EH (cell line): ENCODE results near the gene ATOH8.

Source experiments
- DNase-seq: peaks from one replicate; pipeline ENCODE4 v3.0.0-alpha.2; 2015; ENCODE audit warnings: low read depth

The ATOH8 gene

DNA sequence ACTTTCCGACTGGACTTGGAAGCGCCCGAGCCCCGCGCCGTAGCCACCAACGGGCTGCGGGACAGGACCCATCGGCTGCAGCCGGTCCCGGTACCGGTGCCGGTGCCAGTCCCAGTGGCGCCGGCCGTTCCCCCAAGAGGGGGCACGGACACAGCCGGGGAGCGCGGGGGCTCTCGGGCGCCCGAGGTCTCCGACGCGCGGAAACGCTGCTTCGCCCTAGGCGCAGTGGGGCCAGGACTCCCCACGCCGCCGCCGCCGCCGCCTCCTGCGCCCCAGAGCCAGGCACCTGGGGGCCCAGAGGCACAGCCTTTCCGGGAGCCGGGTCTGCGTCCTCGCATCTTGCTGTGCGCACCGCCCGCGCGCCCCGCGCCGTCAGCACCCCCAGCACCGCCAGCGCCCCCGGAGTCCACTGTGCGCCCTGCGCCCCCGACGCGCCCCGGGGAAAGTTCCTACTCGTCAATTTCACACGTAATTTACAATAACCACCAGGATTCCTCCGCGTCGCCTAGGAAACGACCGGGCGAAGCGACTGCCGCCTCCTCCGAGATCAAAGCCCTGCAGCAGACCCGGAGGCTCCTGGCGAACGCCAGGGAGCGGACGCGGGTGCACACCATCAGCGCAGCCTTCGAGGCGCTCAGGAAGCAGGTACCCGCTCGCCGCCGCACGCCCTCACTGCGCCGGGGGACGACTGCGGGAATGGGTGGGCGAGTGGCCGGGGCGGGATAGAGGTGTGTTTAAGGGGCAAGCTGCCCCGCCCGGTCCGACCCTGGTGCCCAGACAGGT lies 713 bp downstream of the ATOH8 start:
- DNase-seq, result peak; percentile 60

- peak; percentile 66 for DNase-seq
Observed at GRCh38 chr2:85755122-85756027, 1.6 kb downstream of the ATOH8 start.

- DNase-seq, result no peak
Observed at GRCh38 chr2:85756195-85756594, 2.4 kb downstream of the ATOH8 start.

- no peak for DNase-seq
Observed at GRCh38 chr2:85756822-85757435, 3.1 kb downstream of the ATOH8 start.

DNA sequence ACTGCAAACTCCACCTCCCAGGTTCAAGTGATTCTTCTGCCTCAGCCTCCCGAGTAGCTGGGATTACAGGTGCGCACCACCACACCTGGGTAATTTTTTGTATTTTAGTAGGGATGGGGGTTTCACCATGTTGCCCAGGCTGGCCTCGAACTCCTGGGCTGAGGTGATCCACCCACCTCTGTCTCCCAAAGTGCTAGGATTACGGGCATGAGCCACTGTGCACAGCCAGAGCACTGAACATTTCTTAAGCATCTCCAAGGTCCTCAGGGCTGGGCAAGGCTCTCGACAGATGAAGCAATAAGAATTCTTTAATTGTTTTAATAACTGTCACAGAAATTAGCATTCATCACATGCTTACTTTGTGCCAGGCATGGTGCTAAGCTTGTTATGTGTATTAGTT lies 4.1 kb downstream of the ATOH8 start:
- DNase-seq, result no peak

GRCh38 chr2:85758361-85759256 lies 4.8 kb downstream of the ATOH8 start:
- DNase-seq, result no peak

DNA sequence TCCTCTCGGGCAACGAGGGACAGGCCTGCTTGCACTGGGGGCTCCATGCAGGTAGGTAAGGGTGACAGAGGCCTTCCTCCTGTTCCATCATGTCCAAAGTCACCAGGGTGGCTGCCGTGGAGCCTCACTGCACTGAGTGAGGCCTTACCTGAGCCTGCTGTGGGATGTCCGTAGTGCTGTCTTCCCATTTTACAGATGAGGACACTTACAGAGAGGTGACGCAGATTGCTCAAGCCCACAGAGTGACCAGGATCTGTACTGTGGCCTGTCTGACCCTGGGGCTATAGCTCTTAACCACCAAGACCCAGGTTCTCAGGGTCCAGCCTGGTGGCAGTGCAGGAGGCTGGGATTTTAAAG lies 5.4 kb downstream of the ATOH8 start:
- no peak for DNase-seq

GRCh38 chr2:85760371-85760770 lies 6.6 kb downstream of the ATOH8 start:
- peak; percentile 68 for DNase-seq

- DNase-seq, result no peak
Observed at GRCh38 chr2:85760872-85761271, 7.1 kb downstream of the ATOH8 start.

DNA sequence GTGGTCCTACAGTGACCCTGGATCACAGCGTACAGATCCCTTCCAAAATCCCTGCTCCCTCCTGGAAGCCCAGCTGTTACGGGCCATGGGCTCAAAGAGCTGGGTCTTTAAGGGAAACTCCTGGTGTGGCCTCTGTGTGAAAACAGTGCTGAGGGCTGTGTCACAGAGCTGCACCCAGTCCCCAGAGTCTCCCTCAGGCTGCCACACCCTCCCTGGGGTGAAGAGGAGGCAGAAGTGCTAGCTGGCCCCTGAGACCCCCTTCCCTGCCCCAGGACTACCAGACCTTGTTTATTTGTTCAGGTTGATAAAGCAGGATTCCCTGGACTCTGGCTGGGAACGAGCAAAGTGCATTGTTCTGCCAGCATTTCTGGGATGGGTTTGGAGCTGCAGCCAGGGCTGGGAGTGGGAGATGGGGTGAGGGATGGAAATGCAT lies 7.7 kb downstream of the ATOH8 start:
- no peak for DNase-seq

GRCh38 chr2:85761946-85762345 lies 8.2 kb downstream of the ATOH8 start:
- no peak for DNase-seq

DNA sequence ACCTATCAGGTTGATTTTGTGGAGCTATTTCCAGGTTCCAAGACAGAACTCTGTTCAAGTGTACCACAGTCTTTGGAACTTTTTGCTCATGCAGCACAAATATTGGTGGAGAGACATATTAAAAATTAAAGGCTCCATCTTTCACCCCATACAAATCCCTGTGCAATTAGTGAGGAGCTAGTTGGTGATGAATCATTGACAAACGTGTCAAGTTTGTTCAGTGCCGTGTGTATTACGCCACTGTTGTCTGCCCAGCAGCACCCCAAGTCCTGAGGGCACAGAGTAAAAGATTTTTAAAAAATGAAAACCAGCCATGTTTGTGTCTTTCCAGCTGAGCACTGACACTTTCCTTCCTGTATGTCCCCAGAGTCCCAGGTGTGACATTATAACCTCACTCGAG lies 9.3 kb downstream of the ATOH8 start:
- no peak for DNase-seq

- no peak for DNase-seq
Observed at GRCh38 chr2:85763831-85764230, 10.0 kb downstream of the ATOH8 start.

DNA sequence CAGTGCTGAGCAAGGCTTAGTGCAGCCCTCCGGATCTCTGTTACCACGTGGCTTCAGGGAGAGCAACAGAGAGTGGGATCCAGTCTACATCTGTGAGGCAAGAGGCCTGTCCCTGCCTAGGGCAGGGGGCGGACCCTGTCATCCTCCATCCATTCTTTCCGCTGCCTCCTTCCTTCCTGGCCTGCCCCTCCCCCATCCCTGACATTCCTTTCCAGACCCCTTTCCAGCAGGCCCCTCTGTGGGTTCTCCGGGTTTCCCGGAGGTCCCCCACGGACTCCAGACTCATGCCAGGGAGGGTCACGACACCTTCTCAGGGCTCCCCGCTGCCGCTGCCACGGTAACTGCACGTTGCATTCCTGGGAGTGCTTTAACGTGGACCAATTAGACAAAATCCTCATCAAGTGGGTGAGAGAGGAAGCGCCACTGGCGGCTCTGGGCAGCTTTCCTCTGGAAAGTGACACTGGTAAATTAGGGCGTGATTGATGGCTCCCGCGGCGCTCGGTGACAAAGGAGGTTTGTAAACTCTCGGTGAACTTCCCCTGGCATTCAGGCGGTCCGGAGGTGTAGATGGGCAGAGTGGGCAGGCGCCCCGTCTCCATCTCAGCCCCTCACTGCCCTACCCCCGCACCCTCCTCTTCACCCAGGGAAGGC lies 11.4 kb downstream of the ATOH8 start:
- DNase-seq, result no peak

DNA sequence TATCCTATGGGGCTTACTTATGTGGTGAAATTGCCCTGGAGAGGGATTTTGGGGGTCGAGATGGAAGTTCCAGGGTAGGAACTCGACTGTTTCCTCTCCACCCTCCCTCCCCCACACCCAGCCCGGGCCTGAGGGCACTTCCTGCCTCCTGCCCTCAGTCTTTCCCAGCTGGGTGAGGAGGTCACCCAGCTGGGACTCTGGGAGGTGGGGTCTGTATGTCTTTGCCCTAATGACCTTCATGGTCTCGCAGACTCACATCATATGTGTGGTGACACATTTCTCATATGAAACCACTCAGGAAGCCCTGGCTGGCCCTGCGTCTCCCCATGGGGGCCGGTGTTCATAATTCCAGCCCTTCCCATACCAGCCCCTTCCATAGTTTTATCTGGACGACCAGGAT lies 12.4 kb downstream of the ATOH8 start:
- DNase-seq, result no peak

DNA sequence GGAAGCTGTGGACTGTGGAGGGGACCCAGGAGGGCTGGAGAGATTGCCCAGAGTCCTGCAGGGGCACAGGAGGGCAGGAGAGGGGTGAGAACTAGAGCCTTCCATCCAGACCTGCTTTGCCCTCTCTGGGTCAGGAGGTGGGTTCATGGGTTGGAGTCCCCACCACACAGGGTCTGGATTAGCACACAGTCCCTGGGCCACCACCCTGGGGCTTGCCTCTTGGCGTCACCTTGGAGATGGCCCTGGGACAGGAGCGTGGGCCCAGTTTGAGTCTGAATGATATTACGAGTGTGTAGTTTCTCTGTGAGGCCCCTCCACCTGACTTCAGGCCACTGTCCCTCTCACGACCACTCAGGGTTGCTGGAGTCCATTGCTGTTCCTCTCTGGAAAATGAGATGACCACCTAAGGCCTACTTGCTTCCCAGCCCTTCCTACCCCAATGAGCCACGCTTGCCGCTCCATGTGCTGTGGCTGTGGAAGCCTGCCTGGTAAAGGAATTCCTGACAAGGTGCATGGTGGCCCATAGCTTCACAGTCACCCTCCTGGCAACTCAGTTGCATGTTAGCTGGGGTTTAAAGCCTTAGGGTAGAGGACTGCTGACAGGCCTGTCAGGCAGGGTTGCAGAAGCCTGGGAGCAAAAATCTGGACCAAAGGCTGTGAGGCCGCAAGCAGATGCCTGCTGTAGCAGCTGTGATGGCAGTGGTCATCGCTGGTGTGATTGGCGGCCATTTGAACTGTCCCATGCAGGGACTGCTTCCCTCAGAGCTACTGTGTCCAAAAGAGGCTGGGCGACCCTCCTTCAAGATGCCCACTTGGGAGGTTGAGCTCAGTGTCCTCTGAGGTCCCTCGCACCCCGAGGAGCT lies 14.2 kb downstream of the ATOH8 start:
- DNase-seq, result no peak

- DNase-seq, result no peak
Observed at GRCh38 chr2:85768713-85769112, 14.9 kb downstream of the ATOH8 start.

GRCh38 chr2:85769236-85769982 lies 15.6 kb downstream of the ATOH8 start:
- DNase-seq, result no peak

GRCh38 chr2:85769983-85770362 lies 16.2 kb downstream of the ATOH8 start:
- DNase-seq, result no peak

DNA sequence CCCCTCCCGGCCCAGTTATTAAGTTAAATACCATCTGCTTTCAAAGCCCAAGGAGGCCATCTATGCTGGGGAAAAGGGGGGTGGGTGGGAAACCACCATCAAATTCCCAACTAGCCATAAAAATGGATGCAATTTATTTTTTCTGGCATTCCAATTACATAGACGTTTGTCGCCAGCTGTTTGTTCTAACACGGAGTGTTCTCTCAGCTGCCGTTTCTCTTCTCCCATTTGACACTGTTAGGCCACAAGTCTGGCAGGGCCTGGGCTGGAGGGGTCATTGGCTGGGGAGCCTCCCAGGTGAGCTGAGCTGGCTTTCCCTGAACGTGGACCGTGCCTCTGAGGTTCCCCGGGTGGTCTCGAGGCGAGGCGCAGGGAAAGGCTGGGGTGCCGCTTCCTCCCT lies 16.6 kb downstream of the ATOH8 start:
- peak; percentile 67 for DNase-seq
